Measurements from ENCODE around the gene COL15A1.
"Not testable (repeated sequence)": the region's sequence is repeated elsewhere in the genome, so short reads cannot be mapped to it uniquely, and the experiment has no call there.

Gene COL15A1

GRCh38 chr9:98943682-98944056 is at the start of gene COL15A1:
Gene COL15A1 (plus strand): TSS chr9:98943907. CDS start chr9:98944062, 155 bp downstream.
- DNase-seq (ENCODE audit: low spot score): no peak

GRCh38 chr9:98894171-98894570 is 49.5 kb upstream of the COL15A1 start:
- no peak for DNase-seq (ENCODE audit: low spot score)

- no peak for DNase-seq (ENCODE audit: low spot score)
Measured at GRCh38 chr9:98894761-98895160, 48.9 kb upstream of the COL15A1 start.

DNA sequence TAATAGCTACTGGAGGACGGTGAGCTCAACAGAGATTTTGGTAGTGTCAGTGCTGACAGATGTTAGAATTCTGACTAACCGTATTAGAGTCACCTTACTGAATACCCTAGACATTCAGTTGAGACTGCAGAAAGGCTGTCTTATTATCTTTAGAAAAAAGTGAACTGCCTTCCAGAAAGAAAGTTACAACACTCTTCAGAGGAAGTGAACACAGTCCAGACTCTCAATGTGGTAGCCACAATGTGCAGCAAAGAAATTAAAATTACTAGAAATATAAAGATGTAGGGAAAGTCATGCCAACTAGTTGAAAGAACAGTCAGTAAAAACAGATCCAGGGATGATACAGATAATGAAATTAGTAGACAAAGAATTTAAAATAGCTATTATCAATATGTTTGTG is 47.1 kb upstream of the COL15A1 start:
- DNase-seq (ENCODE audit: low spot score): no peak

DNA sequence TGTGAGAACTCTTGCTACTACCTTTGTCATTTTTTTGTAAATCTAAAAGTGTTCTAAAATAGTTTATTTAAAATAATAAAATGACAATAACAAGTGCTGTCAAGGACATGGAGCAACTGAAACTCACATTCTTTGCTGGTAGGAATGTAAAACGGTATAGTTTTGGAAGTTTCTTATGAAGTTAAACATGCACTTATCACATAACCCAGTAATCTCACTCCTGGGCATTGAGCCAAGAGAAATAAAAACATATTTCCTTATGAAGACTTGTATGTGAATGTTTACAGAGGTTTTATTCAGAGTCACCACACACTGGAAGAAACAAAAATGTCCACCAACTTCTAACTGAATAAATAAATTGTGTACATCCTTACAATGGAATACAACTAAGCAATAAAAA is 46.0 kb upstream of the COL15A1 start:
- no peak for DNase-seq (ENCODE audit: low spot score)

- no peak for DNase-seq (ENCODE audit: low spot score)
Measured at GRCh38 chr9:98899408-98900056, 44.2 kb upstream of the COL15A1 start.

- DNase-seq (ENCODE audit: low spot score): no peak
Measured at GRCh38 chr9:98900244-98900643, 43.5 kb upstream of the COL15A1 start.

DNA sequence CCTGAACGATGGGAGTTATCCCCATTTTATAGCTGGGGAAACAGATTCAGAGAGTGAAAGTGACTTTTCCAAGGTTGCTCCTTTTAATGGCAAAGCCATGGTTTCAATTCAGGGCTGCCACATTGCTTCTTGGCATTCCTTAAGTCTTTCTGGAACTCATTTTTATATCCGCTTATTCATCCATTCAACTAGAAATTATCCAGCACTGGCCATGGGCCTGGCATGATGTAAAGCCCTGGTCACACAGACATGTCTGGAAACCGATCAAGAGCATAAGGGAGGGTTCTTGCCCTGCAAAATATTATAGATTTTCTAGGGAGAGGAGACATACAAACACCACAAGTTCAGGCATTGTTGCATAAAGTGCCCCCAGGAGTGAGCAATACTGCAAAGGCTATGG is 43.0 kb upstream of the COL15A1 start:
- DNase-seq (ENCODE audit: low spot score): no peak

DNA sequence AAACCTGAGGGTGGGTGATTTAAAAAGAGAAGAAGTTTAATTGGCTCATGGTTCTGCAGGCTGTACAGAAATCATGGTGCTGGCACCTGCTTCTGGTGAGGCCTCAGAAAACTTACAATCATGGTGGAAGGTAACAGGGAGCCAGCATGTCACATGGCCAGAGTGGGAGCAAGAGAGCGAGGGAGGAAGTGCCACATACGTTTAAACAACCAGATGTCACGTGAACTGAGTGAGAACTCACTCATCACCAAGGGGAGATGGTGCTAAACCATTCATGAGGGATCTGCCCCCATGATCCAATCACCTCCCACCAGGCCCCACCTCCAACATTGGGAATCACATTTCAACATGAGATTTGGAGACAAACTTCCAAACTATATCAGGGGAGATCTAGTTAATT is 41.9 kb upstream of the COL15A1 start:
- DNase-seq (ENCODE audit: low spot score): not testable (repeated sequence)

DNA sequence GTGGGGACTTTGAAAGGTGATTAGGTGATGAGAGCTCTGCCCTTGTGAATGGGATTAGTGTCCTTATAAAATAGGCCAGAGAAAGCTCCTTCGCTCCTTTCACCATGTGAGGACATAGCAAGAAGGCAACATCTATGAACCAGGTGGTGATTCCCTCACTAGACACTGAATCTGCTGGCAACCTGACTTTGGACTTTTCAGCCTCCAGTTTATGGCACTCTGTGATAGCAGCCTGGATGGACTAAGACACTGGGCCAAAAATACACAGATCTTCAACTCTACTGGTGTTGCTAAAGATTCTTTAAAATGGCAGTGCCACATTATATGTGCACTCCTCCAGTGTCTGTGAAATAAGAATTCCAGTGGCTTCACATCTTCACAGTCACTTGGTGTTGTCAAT is 41.2 kb upstream of the COL15A1 start:
- DNase-seq (ENCODE audit: low spot score): no peak

- DNase-seq (ENCODE audit: low spot score): no peak
Measured at GRCh38 chr9:98902925-98903324, 40.8 kb upstream of the COL15A1 start.

DNA sequence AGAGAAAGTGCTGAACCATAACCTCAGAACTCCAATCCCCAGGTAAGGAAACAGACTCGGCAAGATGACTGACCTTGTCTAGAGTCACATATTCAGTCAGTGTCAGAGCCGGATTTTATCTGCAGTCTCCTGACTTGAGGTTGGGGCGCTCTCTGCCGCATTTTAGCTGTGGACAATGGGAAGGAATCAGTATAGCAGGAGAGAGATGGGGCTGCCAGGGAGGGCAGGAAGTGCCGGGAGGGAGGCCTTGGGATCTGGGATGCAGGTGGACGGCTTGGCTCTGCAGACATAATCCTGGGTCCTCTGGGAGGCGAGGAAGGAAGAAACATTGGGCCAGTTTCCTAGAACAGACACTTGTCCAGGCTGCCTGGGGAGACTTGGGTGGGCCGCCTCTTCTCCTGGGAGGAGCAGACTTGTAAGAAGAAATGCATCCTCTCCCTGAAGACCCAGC is 39.7 kb upstream of the COL15A1 start:
- no peak for DNase-seq (ENCODE audit: low spot score)

DNA sequence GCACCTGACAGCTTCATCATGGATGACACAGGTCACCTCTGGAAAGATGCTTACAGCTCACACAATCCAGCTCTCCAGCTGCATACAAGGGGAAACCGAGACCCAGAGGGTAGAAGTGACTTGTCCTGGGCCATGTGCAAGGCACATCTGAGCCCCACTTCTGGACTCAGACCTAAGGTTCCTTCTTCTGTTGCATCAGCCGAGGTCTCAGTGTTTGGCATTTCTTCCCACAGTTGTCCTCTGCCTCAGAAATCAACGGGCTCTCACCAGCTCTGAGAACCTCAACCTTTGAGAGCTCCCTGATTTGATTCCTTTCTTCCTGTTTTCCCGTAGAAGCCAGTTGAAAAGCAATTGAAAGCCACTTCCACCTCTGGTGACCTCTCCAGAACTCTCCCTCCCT is 38.7 kb upstream of the COL15A1 start:
- no peak for DNase-seq (ENCODE audit: low spot score)

GRCh38 chr9:98906273-98907040 is 37.2 kb upstream of the COL15A1 start:
- peak; percentile 48 for DNase-seq (ENCODE audit: low spot score)

DNA sequence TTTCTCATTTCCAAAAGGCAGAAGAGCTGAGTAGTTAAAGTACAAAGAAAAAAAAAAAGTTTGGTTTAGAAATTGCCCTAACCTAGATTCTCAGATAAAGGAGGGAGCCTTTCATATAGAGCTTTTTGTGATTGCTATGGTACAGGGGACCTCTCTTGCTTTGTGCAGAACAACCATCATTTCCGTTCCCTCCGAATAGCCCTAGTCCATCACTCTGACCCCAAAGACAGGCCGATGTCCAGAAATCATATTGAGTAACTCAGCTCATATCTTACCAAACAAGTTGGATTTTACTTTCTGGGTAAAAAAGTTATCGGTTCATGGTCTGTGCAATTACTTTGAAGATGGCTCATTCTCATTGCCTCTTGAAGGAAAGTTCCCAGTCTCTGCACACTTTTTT is 36.7 kb upstream of the COL15A1 start:
- DNase-seq (ENCODE audit: low spot score): no peak

GRCh38 chr9:98908897-98909634 is 34.6 kb upstream of the COL15A1 start:
- DNase-seq (ENCODE audit: low spot score): peak; percentile 80

DNA sequence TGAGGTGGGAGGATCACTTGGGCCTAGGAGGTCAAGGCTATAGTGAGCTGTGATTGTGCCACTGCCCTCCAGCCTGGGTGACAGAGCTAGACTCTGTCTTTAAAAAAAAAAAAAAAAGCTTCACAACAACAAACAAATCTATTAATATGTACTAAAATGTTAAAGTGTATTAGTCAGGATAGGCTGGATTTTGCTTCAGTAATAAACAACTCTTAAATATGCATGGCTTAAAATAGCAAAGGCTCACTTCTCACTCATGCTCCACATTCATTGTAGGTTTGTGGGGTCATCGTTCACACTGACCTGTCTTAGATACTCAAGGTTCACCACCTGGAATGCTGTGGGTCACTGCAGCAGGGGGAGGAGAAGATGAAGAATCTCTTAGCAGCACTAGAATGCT is 33.8 kb upstream of the COL15A1 start:
- no peak for DNase-seq (ENCODE audit: low spot score)

DNA sequence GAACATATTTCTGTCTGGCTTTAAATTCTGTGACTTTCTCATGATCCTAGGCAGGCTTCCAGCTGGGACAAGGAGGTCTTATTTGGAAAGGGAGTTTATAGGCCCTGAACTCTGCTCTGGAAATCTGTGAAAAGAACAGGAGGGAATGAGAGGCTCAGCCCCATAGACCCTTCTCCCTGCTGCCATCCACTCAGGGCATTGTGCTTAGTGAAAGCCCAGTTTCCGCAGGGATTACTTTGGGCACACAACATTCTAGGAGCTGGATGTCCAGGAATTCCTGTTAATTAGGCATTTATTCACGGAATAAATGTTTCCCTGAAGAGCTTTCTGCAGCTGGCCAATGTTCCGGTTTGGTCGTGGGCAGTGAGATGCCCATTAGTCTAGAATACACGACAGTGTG is 32.7 kb upstream of the COL15A1 start:
- DNase-seq (ENCODE audit: low spot score): no peak

GRCh38 chr9:98911738-98912137 is 32.0 kb upstream of the COL15A1 start:
- DNase-seq (ENCODE audit: low spot score): not testable (repeated sequence)

DNA sequence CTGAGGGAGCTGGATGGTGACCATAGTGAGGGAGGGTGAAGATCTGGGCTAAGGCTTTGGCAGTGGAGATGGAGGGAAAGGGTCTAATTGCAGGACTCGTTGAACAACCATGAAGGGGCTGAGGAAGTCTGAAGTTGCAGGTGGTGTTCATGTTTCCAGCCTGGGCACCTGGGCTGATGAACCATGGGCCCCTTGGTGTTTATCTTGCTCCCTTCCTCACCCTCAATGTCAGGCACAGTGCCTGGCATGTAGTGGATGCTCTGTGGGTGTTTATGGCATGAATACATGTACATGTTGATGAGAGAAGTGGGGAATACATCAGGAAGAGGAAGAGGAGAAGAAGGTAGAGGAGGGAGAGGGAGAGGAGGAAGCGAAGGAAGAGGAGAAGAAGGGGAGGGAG is 31.3 kb upstream of the COL15A1 start:
- no peak for DNase-seq (ENCODE audit: low spot score)

DNA sequence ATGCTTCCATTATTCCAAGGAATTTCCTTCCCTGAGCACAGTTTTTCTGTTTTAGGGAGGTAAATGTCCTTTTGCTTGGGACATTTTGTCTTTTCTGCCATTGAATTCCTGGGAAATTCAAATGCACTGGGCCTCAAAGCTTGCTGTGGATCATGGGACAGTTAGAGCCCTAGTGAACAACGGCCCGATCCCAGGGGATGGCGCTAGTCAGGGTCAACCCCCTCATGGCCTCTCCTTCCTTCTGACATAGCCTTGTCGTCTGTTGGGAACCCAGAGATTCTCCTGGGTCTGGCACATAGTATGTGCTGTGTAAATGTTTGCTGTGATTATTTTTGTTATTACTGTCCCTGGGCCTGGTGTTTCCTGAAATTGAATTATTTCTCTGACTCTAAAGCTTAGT is 30.7 kb upstream of the COL15A1 start:
- no peak for DNase-seq (ENCODE audit: low spot score)

DNA sequence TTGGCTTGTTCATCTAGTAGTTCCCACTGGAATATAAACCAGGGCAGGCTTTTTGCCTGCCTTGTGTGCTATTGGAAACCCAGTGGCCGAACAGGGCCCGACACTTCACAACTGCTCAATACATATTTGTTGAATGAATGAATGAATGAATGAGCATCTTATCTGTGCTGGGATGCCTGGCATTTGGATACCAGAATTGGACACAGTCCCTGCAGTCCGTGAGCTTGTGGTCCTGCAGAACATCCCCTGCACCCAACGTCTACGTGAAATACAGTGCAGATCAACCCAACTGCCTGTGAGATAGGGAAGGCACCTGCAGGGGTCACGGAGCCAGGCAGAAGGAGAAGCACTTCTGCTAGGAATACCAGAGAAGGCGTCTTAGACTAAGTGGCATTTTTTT is 30.0 kb upstream of the COL15A1 start:
- DNase-seq (ENCODE audit: low spot score): no peak

DNA sequence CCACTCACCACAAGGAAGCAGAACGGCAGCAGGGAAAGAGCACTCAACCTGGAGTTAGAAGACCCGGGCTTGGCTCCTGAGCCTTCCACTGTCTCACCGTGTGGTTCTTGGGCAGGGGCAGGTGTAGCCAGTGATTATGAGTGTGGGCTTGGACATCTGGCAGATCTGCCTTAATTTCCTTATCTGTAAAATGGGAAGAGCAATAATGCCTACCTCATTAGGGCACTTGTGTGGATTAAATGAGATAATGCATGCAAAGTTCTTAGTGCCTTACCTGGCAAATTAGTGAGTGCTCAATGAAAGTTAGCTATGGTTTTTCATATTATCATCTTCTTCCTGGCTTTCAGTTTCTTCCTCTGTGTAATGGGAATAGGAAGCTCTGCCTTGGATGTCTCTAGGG is 28.1 kb upstream of the COL15A1 start:
- no peak for DNase-seq (ENCODE audit: low spot score)
